Measurements from ENCODE around the gene PPP1R16B.
"Not testable (repeated sequence)": the region's sequence is repeated elsewhere in the genome, so short reads cannot be mapped to it uniquely, and the experiment has no call there.

The PPP1R16B gene

DNA sequence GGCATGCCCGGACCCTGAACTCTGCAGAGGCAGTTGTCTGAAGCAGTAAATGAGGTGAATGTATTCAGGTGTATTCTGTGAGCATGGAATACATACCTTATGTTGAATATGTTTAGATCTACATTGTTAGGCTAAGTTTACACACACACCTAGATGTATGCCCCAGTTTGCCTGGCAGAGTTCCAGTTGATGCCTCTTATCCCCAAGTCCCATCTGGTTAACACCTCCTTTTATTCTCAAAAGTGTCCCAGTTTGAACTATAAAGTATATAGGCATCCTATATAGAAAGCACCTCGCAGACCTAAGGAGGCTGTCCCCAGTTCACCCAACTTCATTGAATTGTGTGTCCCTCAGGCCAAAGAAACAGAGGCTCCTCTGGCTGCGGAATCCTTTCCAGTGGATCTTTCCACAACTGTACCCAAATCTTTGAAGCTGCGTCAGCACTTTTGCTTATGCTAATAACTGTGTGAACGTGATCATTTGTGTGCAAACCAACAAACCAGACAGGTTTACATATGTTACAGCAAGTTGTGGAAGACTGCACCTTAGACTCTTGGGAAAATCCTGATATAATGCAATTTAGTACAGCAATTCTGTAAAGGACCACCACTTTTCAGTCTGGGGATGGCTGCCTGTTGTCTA lies 151.9 kb downstream of the PPP1R16B start:
- in situ Hi-C loops (cut with MboI; ENCODE audit: low sequenced_read_pairs) = no loop called here

DNA sequence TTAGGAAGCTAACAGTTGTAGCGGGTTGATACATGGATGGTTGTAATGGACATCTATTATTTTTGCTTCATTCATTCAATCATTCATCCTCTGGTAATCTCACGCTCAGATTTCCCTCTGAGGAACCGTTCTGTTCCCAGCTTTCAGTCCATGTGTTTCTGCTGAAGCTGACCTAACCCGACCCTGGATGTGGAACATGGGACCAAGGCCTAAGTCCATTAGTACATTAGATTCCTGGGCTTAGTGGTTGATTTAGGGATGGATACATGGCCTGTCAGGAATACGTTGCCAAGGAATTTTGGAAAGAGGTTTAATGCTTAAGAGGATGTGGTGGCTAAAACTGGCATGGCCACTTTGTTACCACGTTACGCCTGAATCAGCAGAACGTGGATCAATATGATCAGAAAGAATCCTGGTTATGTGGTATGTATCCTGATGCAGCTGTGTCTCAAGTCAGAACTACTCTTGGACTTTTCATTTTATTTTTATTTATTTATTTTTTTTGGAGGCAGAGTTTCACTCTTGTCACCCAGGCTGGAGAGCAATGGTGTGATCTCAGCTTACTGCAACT lies 152.5 kb downstream of the PPP1R16B start:
- in situ Hi-C loops (cut with MboI; ENCODE audit: low sequenced_read_pairs) = no loop called here

DNA sequence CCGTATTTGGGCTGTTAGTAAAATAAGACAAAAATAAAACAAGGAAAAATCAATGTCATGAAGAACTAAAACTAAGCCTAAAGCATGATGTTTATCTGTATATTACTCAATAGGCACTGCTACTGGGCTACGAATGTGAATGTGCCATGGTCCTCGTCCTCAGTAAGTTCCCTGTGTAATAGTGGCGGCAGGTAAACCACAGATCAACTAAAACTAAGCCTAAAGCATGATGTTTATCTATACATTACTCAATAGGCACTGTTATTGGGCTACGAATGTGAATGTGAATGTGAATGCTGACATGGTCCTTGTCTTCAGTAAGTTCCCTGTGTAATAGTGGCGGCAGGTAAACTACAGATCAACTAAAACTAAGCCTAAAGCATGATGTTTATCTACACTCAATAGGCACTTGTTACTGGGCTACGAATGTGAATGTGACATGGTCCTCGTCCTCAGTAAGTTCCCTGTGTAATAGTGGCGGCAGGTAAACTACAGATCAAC lies 154.7 kb downstream of the PPP1R16B start:
- in situ Hi-C loops (cut with MboI; ENCODE audit: low sequenced_read_pairs) = not testable (repeated sequence)

DNA sequence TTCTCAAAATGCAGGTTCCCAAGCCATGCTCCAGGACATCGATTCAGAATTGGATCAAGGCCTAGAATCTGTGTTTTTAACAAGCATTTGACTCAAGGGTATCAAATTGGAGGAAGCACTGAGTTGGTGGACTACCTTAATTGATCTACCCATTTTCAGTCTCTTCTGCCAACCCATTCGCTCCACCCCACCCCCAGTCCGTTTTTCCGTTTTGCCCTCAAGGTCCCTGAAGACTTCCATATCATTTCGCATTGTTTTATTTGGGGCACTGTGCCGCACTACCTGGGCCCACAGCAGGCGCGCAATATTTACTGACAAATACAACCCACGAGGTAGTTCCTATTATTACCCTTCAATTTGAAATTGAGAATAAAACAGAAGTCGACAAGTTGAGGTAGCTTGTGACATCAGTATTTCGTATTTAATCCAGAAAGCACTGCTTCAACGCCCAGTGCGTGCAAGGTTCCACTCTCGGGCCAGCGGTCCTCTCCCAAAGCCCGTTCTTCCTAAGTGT lies 156.1 kb downstream of the PPP1R16B start:
- in situ Hi-C loops (cut with MboI; ENCODE audit: low sequenced_read_pairs) = no loop called here

DNA sequence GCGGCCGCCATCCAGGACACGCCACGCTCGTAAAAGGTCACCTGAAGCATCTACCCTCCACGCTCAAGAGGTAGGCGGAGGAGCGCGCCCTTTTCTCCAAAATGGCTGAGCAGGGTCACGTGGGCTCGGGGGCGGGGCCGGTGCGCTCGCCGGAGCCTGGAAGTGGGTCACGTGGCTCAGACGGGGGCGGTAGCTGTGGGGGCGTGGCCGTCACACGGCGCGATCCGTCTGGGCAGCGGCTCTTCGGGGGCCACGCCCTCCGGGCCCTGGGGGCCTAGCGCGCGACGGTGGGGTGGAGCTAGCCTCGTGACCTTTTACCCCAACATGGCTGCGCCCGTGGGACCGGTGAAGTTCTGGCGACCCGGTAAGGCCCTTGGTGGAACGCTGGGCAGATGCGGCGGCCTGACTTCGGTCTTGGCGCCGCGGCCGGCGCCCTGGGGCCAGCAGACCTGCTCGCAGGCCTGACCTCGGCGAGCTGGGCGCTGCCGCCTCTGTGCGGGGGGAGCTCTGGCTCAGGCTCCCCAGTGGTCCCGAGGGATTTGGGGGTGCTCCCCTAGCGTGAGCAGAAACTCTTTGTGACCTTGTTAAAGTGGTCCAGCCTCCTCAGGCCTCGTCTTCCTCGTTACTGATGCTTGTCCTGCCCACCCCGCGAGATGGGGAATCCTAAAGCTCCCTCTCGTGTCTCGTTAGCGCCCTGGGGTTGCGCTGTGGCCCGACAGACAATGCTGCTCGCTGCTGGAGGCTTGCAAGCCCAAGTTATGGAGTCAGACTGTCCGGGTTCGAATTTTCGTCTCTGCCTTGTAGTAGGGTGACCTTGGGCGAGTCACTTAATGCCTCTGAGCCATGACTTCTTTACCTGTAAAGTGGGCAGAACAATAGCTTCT lies 156.8 kb downstream of the PPP1R16B start, which contains the start of gene DHX35:
DHX35 (plus strand) TSS at position 301 of the 884 bp plus-strand sequence; CDS start at position 325, 24 bp downstream.
- in situ Hi-C loops (cut with MboI; ENCODE audit: low sequenced_read_pairs) = no loop called here

DNA sequence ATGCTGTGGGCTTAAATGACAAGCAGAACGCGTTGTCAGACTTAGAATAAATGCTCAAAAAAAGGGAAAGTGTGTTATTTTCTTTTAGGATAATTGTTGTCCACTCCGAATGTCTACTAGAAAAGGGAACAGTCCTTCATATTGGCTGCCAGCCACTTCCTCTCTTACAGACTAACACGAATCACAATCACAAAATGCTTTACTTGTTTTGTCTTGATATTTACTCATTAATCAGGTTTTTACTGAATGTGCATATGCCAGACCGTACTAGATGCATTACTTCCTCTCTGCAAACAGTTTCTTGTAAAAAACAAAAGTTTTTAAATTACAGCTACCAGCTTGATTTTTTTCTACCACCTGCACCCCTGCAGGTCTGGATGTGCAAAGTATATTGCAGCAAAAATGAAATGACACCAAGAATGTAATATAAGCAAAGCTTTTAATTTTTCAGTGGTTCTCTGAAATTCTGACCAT lies 157.5 kb downstream of the PPP1R16B start:
- in situ Hi-C loops (cut with MboI; ENCODE audit: low sequenced_read_pairs) = no loop called here

DNA sequence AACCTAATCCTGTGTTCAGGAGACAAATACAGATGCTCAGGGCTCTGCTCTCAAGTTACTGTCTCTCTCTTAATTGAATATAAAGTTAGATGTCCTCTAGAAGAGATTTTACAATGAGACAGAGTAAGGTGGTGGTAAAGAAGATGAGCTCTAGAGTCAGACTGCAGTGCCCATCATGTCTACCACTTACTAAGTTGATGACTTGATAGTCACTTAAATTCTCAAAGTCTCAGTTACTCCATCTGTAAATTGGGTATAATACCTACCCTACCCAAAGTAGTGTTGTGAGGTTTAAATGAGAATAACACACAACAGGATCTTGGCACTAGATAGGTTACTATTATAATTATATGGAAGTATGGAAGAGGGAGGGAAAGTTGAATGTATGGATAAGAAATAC lies 158.2 kb downstream of the PPP1R16B start:
- in situ Hi-C loops (cut with MboI; ENCODE audit: low sequenced_read_pairs) = no loop called here

DNA sequence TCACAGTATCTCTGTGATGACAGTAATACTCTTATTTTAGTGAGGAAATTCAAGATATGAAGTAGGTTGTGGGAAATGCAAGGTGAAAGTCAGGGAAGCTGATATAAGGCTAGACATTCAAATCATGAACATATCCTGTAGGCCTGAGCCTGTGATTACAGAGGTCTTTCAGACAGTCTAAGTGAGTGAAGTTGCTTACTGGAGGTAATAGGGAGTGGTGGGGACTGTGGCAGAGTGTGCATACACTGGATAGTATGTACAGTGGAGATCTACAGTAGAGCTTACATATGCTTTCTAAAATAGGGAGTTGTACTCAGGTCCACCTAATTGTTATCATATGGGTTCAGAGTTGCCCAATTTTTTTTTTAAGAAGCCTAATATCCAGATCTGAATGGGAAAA lies 159.8 kb downstream of the PPP1R16B start:
- in situ Hi-C loops (cut with MboI; ENCODE audit: low sequenced_read_pairs) = no loop called here

DNA sequence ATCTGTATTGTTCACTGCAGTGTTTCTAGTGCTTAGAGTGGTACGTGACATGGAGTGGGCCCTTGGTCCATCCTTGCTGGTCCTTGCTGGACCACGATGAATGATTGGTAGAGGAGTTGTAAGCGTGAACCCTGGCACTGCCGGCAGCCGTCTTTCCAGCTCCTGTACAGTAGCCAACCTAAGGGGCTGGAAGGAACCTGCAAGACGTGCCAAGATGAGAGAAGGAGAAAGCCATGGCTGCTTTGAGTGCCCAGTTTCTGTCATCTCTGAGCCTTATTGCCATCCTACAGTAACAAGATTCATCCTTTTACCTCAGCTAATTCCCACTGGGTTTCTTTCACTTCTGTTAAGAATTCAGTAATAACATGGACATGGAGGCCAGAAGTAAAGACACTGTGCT lies 162.6 kb downstream of the PPP1R16B start:
- in situ Hi-C loops (cut with MboI; ENCODE audit: low sequenced_read_pairs) = no loop called here

DNA sequence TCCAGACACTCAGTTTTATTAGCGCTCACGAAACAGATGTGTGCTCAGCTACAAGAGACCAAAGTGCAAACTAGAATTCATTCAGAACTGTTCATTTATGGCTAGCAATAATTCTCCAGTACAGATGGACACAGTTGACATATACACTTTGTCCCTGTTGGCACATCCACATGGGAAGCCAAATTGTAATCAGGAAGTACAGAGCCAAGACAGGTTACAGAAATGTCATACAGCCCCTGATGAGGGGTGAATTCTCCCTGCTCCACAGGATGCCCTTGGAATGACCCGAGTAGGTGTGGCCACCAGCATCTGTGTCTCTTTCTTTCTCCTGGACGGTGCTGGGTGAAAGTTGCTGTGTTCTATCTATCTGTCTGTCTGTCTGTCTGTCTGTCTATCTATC lies 164.2 kb downstream of the PPP1R16B start:
- in situ Hi-C loops (cut with MboI; ENCODE audit: low sequenced_read_pairs) = no loop called here

DNA sequence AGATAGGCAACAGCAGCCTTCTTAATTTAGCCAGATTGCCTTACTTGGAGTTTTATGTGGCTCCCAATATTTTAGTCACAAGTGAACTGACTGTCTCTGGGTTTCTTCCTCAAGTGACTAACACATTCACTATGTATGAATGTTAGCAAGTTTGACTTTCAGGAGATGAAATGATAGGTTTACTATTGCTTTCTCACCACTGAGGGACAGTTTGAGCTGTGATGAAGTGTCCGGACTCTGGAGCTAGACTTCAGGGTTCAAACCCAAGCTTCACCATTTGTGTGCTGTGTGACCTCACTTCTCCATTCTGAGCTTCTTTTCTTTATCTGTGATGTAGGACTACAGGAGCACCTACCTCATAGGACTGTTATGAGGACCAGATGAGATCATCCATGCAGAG lies 164.8 kb downstream of the PPP1R16B start:
- in situ Hi-C loops (cut with MboI; ENCODE audit: low sequenced_read_pairs) = no loop called here

Data from HL-60/S4 treated with retinoic acid at 250 ng/mL for 4 days and 3 days (cell line).